IPS-20b (cell line): ENCODE results near the gene NTRK2.

Experiments
- H3K27ac ChIP-seq: one replicate; pipeline ENCODE4 v1.5.1; 2013; ENCODE audit warnings: low read length
- H3K27me3 ChIP-seq: 2 replicates; pipeline ENCODE4 v1.6.1; 2013; ENCODE audit warnings: mild to moderate bottlenecking, low read length, inconsistent platforms; ENCODE audit not compliant: insufficient read depth
- H3K36me3 ChIP-seq: 2 replicates; pipeline ENCODE4 v1.6.1; 2013; ENCODE audit warnings: low read depth, mild to moderate bottlenecking, inconsistent platforms, low read length, moderate library complexity; ENCODE audit not compliant: insufficient read depth
- H3K4me1 ChIP-seq: 2 replicates; pipeline ENCODE4 v1.6.1; 2013; ENCODE audit warnings: mild to moderate bottlenecking, control low read depth, inconsistent platforms, low read length, moderate library complexity; ENCODE audit not compliant: insufficient read depth
- H3K4me3 ChIP-seq: 2 replicates; pipeline ENCODE4 v1.5.1; 2013; ENCODE audit warnings: mild to moderate bottlenecking, low read length, inconsistent platforms
- H3K9ac ChIP-seq: 2 replicates; pipeline ENCODE4 v1.6.1; 2013; ENCODE audit warnings: low read depth, mild to moderate bottlenecking, inconsistent platforms, low read length, moderate library complexity
- H3K9me3 ChIP-seq: 2 replicates; pipeline ENCODE4 v1.6.1; 2013; ENCODE audit warnings: mild to moderate bottlenecking, low read depth, low read length, inconsistent platforms; ENCODE audit not compliant: insufficient read depth

The NTRK2 gene

DNA sequence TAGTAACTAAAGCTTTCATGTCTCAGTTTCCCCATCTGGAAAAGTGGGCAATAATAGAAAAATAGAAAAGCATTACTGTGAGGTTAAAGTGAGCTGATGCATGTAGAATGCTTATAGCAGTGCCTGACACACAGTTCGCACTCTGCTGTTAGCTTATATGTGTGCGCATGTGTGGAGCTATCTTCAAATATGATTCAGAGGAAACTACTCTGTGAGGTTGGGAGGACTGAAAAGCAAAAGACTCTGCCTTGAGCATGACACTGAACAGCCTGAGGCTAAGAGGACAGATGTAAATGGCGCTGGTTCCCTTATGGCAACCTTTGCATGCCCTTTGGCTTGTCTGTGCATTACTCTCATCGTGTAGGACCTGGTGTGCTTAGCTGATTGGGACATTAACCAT is 19.4 kb downstream of the NTRK2 start:
- H3K27me3 ChIP-seq = no peaks in the 10 kb centered on the region
- no peaks in the 10 kb centered on the region for H3K9me3 ChIP-seq
- H3K4me1 ChIP-seq = peaks cover 3% of the 10 kb centered on the region; the same call in 1 of the 2 replicates
- no peak overlapping the region for H3K9ac ChIP-seq
- no peak overlapping the region for H3K27ac ChIP-seq
- H3K4me3 ChIP-seq = no peak overlapping the region
- H3K36me3 ChIP-seq = no peaks in the 10 kb centered on the region

DNA sequence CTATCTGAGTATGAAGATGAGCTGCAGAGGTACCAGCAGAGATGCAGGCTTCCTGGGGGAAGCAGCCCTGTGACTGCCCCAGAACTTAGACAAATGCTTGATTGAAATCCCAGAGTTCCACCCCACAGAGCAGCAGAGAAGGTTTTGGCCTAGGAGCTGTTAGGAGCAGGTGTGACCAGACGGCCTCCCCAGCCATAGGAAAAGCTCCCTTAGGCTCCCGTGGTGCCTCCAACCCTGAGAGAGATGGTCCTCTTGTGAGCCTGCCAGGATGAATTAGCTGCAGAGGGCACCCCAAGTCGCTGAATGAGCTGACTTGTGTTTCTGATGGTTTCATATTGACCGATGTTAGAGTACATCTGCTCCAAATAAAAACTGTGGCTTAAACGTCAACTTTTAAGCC is 22.1 kb downstream of the NTRK2 start:
- H3K9me3 ChIP-seq = no peaks in the 10 kb centered on the region
- H3K27ac ChIP-seq = no peak overlapping the region
- no peak overlapping the region for H3K4me3 ChIP-seq
- no peaks in the 10 kb centered on the region for H3K27me3 ChIP-seq
- H3K9ac ChIP-seq = no peak overlapping the region
- H3K36me3 ChIP-seq = no peaks in the 10 kb centered on the region
- peaks cover 9% of the 10 kb centered on the region; the same call in 1 of the 2 replicates for H3K4me1 ChIP-seq

DNA sequence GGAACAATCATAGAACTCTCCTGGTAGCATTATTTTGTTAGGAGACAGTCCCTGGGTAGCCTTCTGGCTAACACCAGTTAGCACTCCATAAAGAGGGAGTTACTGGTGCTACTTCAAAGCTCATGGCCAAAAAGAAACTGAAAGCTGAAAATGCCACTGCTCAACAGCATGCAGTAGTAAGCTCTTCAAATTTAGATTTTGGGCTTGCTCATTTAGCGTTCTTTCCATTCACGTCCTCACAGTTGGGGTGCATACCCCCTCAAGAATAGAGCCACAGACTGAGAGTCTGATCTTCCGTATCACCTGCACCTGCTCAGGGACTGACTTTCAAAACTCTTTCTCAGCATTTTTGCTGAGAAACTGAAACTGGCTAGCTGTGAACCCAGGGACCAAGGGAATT is 24.7 kb downstream of the NTRK2 start:
- no peaks in the 10 kb centered on the region for H3K27me3 ChIP-seq
- H3K4me3 ChIP-seq = no peak overlapping the region
- no peak overlapping the region for H3K9ac ChIP-seq
- H3K4me1 ChIP-seq = peaks cover 9% of the 10 kb centered on the region; the same call in 1 of the 2 replicates
- no peaks in the 10 kb centered on the region for H3K36me3 ChIP-seq
- H3K27ac ChIP-seq = no peak overlapping the region
- H3K9me3 ChIP-seq = no peaks in the 10 kb centered on the region

DNA sequence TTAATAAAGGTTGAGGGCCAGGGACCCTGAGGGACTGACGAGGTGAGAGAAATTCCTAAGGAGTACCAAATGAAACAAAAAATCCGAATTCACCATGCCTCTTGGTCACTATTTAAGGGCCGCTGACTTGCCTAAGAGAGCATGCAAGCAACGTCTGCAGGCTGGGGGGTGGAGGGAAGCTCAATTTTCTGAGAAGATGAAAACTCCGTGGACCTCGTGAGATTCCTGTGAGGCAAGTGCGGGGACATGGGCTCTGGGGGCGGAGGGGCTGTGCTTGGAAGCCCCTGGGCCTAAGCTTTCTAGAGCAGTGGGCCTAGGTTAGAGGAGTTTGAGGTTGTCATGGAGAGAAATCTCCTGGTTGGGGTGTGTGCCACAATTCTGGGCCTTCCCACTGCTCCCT is 27.5 kb downstream of the NTRK2 start:
- Histone ChIP-seq H3K27me3 (no peaks in the 10 kb centered on the region), H3K9ac (no peak overlapping the region), H3K9me3 (no peaks in the 10 kb centered on the region), H3K27ac (no peak overlapping the region), H3K4me3 (no peak overlapping the region), H3K36me3 (no peaks in the 10 kb centered on the region), H3K4me1 (peaks cover 9% of the 10 kb centered on the region; the same call in 1 of the 2 replicates)

DNA sequence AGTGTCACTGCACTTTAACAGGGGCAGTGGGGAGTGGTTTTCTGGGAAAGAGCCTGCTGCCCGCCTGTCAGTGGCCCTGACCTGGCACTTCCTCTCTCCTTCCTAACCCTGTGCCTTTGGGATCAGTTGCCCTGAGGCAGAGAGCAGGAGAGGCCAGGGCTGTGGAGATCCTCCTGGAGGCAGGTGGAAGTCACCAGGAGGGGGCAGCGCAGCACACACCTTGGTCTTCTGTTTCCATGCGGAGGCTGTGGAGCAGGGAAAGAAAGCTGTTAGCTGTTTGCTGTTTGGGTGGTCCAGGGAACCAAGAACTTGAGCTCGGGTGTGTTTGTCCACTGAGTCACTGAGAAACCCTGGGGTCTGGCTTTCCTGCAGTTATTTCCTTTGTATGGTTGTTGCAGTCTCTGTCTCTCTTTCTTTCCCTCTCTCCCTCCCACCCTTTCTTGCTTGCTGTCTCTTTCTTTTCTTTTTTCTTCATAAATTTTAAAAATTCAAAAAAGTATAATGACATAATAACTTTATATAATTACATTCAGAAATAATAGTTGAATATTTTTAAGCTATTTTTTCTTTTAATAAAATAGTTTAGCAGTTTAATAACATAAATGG is 28.1 kb downstream of the NTRK2 start:
- Histone ChIP-seq H3K27ac (no peak overlapping the region), H3K36me3 (no peaks in the 10 kb centered on the region), H3K4me1 (peaks cover 9% of the 10 kb centered on the region; the same call in 1 of the 2 replicates), H3K27me3 (no peaks in the 10 kb centered on the region), H3K4me3 (no peak overlapping the region), H3K9ac (no peak overlapping the region), H3K9me3 (no peaks in the 10 kb centered on the region)

DNA sequence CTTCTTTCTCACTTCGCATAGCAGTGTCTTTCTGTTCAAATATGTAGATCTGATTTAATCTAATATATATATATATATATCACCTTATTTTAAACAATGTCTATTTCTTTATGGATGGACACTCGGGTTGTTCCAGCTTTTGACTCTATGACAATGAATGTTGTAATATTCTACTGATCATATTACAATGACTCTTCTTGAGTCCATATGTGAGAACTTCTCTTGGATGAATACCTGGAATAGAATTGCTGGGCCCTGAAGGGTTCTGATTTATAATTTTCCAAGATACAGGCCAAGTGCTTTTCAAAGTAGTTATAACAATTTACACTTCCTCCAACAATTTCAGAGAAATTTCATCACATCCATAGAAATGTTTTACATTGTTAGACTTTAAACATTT is 28.8 kb downstream of the NTRK2 start:
- no peaks in the 10 kb centered on the region for H3K27me3 ChIP-seq
- H3K27ac ChIP-seq = no peak overlapping the region
- H3K4me1 ChIP-seq = peaks cover 9% of the 10 kb centered on the region; the same call in 1 of the 2 replicates
- no peaks in the 10 kb centered on the region for H3K36me3 ChIP-seq
- no peak overlapping the region for H3K4me3 ChIP-seq
- no peak overlapping the region for H3K9ac ChIP-seq
- no peaks in the 10 kb centered on the region for H3K9me3 ChIP-seq

DNA sequence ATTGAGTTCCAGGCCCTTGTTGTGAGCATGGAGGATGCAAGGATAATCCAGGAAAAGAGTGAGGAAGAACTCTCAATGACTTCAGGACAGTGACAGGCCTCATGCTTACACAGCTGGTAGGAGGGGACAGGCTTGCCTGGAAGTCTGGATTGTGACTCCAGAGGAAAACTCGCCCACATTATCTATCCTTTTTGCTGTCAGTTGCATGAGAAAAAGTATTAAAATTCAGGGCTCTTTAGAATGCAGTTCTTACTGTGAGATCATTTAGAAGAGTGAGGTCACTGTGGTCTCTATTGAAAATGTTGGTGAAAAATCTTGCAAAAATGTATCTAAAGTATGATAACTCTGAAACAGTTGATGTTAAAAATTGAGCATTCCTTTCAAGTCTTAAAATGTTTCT is 30.5 kb downstream of the NTRK2 start:
- Histone ChIP-seq H3K27me3 (no peaks in the 10 kb centered on the region), H3K27ac (no peak overlapping the region), H3K9me3 (no peaks in the 10 kb centered on the region), H3K36me3 (no peaks in the 10 kb centered on the region), H3K4me1 (no peaks in the 10 kb centered on the region), H3K4me3 (no peak overlapping the region), H3K9ac (no peak overlapping the region)

DNA sequence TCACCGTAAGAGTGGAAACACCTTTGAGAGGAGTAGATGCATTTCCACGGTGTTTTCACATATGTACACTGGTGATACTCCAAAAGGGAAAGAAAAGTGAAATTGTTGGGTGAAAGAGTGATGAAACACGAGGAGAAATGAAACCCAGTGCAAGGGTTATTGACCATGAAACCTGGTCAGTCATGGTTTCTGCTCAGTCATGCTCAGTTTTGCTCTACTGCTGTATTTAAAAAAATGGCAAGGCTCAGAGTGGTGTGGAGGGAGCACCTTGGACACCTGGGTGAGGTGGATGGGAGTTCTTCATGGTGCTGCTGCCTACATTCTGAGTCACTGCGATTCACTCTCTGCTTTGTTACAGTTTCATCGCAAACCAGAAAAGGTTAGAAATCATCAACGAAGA is 32.3 kb downstream of the NTRK2 start:
- no peak overlapping the region for H3K4me3 ChIP-seq
- H3K9me3 ChIP-seq = no peaks in the 10 kb centered on the region
- no peaks in the 10 kb centered on the region for H3K36me3 ChIP-seq
- no peaks in the 10 kb centered on the region for H3K27me3 ChIP-seq
- no peak overlapping the region for H3K9ac ChIP-seq
- H3K27ac ChIP-seq = no peak overlapping the region
- no peaks in the 10 kb centered on the region for H3K4me1 ChIP-seq

DNA sequence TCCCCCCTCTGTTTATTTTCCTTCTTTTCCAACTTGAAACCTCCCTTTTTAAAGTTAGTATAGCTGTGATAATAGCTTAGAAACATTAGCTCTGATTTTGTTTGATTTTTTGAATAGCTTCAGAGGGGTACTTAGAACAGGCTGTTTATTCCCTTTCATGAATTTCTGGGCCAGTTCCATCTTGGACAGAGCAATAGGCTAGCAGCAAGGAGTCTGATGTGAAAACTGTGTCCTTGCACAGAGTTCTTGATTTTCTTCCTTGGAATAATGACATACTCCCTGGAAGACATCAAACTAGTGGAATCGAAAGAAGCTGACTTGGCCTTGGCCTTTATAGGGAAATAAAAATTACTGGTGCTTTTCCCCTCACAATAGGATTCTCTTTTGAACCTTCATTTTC is 32.9 kb downstream of the NTRK2 start:
- Histone ChIP-seq H3K27me3 (no peaks in the 10 kb centered on the region), H3K9ac (no peak overlapping the region), H3K27ac (no peak overlapping the region), H3K9me3 (no peaks in the 10 kb centered on the region), H3K4me3 (no peak overlapping the region), H3K4me1 (peaks cover 4% of the 10 kb centered on the region; the same call in 1 of the 2 replicates), H3K36me3 (no peaks in the 10 kb centered on the region)

DNA sequence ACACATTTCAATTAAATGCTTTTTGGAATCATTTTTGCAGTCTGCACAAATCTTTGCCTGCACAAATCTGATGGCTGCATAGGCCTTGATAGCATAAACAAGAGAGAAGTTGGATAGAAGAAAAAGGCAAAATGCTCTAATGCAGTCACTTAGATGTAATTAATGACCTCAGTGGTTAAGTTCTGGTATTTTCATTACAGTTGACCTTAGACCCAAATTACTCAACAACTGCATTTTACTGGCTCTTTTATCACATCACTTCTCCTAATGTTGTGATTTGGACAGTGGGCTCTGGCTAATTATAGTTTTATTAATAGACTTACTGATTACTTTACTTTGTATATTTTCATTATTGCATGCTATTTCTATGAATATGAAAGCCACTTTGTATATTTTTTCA is 34.3 kb downstream of the NTRK2 start:
- Histone ChIP-seq H3K4me3 (no peak overlapping the region), H3K36me3 (no peaks in the 10 kb centered on the region), H3K4me1 (peaks cover 15% of the 10 kb centered on the region; the same call in 1 of the 2 replicates), H3K9ac (no peak overlapping the region), H3K27me3 (no peaks in the 10 kb centered on the region), H3K27ac (no peak overlapping the region), H3K9me3 (no peaks in the 10 kb centered on the region)

DNA sequence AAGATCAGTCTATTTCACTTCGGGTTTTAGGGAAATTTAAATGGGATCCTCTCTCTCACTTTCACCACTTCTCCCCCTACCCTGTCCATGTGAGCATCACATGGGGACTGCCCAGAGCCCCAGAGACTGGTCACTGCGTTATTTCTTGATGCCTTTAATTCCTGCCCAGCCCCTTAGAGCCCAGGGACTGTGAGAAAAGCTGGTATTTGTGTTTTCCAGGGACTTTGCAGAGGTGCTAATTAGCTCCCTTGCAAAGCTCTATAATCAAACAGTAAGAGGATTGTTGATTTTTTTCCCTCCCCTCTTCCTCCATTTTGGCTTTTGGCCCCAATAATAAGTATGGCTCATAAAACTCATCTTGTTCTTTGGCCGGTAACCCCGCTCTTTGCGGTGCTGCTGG is 35.6 kb downstream of the NTRK2 start:
- no peak overlapping the region for H3K9ac ChIP-seq
- peaks cover 22% of the 10 kb centered on the region for H3K4me1 ChIP-seq
- no peaks in the 10 kb centered on the region for H3K9me3 ChIP-seq
- no peak overlapping the region for H3K27ac ChIP-seq
- no peaks in the 10 kb centered on the region for H3K36me3 ChIP-seq
- no peaks in the 10 kb centered on the region for H3K27me3 ChIP-seq
- H3K4me3 ChIP-seq = no peak overlapping the region

DNA sequence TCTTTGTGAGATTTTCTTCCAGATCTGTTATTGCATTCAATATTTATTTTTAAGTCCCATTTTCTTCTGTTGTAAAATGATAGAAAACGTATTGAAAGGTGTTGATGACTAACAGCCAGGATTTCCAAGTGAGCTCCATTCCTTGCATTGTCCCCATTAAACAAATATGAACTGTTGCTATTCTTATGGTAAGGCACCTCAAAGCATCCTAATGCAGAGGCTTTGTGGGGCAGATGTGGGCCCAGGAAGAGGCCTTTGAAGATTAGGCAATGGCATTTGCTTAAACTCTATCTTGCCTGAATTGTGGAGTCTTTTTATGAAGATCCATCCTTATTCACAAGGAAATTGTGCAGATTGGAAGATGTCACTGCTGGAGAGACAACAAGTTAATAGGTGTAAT is 38.9 kb downstream of the NTRK2 start:
- Histone ChIP-seq H3K4me3 (peak overlapping the region; percentile 29; the same call in 1 of the 2 replicates), H3K27ac (no peak overlapping the region), H3K9me3 (no peaks in the 10 kb centered on the region), H3K27me3 (no peaks in the 10 kb centered on the region), H3K4me1 (peaks cover 26% of the 10 kb centered on the region), H3K36me3 (no peaks in the 10 kb centered on the region), H3K9ac (no peak overlapping the region)
